Esophagus squamous epithelium (tissue), 5 donors: ENCODE measurements around the gene VRK1. TPM values are rescaled to one million over a fixed set of nuclear protein-coding genes. Genes with fewer than 3 reads are reported as not detected.

Experiments
- DNase-seq: peaks from one replicate; lab custom pipeline; 2025; lab: John Stamatoyannopoulos, UW
- H3K27ac ChIP-seq, 4 donors: fragments of 200-600 bp; sonication (generic); one replicate each; pipeline ENCODE4 v1.5.1; 2016 to 2019; ENCODE audit warnings: mild to moderate bottlenecking in 1 of 4
- H3K27me3 ChIP-seq, 4 donors: fragments of 200-600 bp; sonication (generic); 1 replicate in 3 of 4; 2 replicates in 1 of 4; pipeline versions ENCODE4 v1.5.1 to v1.6.0; 2017 to 2021; ENCODE audit warnings: antibody characterized with exemption in 1 of 4
- H3K36me3 ChIP-seq, 3 donors: fragments of 200-600 bp; sonication (generic); one replicate each; pipeline ENCODE4 v1.5.1; 2016 to 2019
- H3K4me1 ChIP-seq, 3 donors: fragments of 200-600 bp; sonication (generic); one replicate each; pipeline ENCODE4 v1.5.1; 2017 to 2019
- H3K4me3 ChIP-seq, 4 donors: fragments of 200-600 bp; sonication (generic); 1 replicate in 3 of 4; 2 replicates in 1 of 4; pipeline ENCODE4 v1.5.1; 2016 to 2019; ENCODE audit warnings: mild to moderate bottlenecking in 2 of 4, moderate library complexity in 1 of 4
- H3K9me3 ChIP-seq, 3 donors: fragments of 200-600 bp; sonication (generic); one replicate each; pipeline ENCODE4 v1.5.1; 2016 to 2019
- CTCF ChIP-seq, 6 experiments: fragments of 450-650 bp in 4 of 6; fragments of 200-600 bp in 2 of 6; sonication (generic) in 2 of 6; IDR thresholded peaks; one replicate each; pipeline ENCODE4 v1.5.1; 2016 to 2019; ENCODE audit warnings: antibody characterized with exemption in 6 of 6, mild to moderate bottlenecking in 4 of 6, moderate library complexity in 4 of 6
- POLR2A ChIP-seq, 4 donors: fragments of 450-650 bp; IDR thresholded peaks; one replicate each; pipeline ENCODE4 v1.6.1; 2017; ENCODE audit warnings: antibody characterized with exemption in 4 of 4, mild to moderate bottlenecking in 4 of 4, moderate library complexity in 3 of 4
- WGBS, 2 donors: methylation state at CpG; one replicate each; pipeline ENCODE4 v1.1.5; 2018; 5-methylcytosine and 5-hydroxymethylcytosine counted together
- intact Hi-C: fragments of 100-400 bp; cut with DNase I; formaldehyde crosslinking; loops from one replicate; pipeline ENCODE4 v1.15.0; 2022
- total RNA-seq, 4 donors: library from RNA; depleted of rRNA; stranded (reverse); fragments of >200 nt; gene quantifications; one replicate each; pipeline ENCODE4 v1.1.0, GENCODE V29; 2016
- donor health status: DM: yes; HTN: yes; CAD: no.

VRK1 gene
- total RNA-seq, 4 donors from 2014 or later = 14.4 to 32.6 (median 25.3) TPM

- WGBS, 2 donors = 88 to 91% methylated on average over 2 of the region's 2 CpGs
- no peak for TF ChIP-seq CTCF (IDR thresholded peaks at IDR 0.05)
- TF ChIP-seq POLR2A (IDR thresholded peaks at IDR 0.05) = no peak
- Histone ChIP-seq H3K27ac (no peak overlapping the region), H3K9me3 (no peaks in the 10 kb centered on the region), H3K4me1 (no peaks in the 10 kb centered on the region), H3K4me3 (no peak overlapping the region), H3K27me3 (no peaks in the 10 kb centered on the region), H3K36me3 (peaks cover 0 to 49% (median 0%) of the 10 kb centered on the region in 3 donors)
- no peak for DNase-seq
- intact Hi-C loops = no loop called here
These were observed 42.1 kb downstream of the VRK1 start for GRCh38 chr14:96839251-96839650.

- no peaks in the 10 kb centered on the region for H3K27me3 ChIP-seq
- no peak for TF ChIP-seq CTCF (IDR thresholded peaks at IDR 0.05)
- TF ChIP-seq POLR2A (IDR thresholded peaks at IDR 0.05) = no peak
- no peak for DNase-seq
These were observed 46.0 kb downstream of the VRK1 start for GRCh38 chr14:96843137-96843536.

GRCh38 chr14:96844857-96845570, 47.8 kb downstream of the VRK1 start:
- no peak for TF ChIP-seq POLR2A (IDR thresholded peaks at IDR 0.05)
- TF ChIP-seq CTCF (IDR thresholded peaks at IDR 0.05) = no peak
- no peak for DNase-seq
- Histone ChIP-seq H3K9me3 (no peaks in the 10 kb centered on the region), H3K27ac (no peak overlapping the region), H3K4me3 (no peak overlapping the region), H3K36me3 (peaks cover 0 to 40% (median 0%) of the 10 kb centered on the region in 3 donors), H3K27me3 (no peaks in the 10 kb centered on the region), H3K4me1 (no peaks in the 10 kb centered on the region)
- intact Hi-C loops = no loop called here
- WGBS, 2 donors = 85 to 86% methylated on average over 1 of the region's 1 CpG

More at GRCh38 chr14:96843137-96843536, 46.0 kb downstream of the VRK1 start:
- intact Hi-C loops = no loop called here
- Histone ChIP-seq H3K9me3 (no peaks in the 10 kb centered on the region), H3K4me3 (no peak overlapping the region), H3K27ac (no peak overlapping the region), H3K4me1 (no peaks in the 10 kb centered on the region), H3K36me3 (peaks cover 0 to 36% (median 0%) of the 10 kb centered on the region in 3 donors)

GRCh38 chr14:96847451-96847850, 50.3 kb downstream of the VRK1 start:
- no peak for TF ChIP-seq POLR2A (IDR thresholded peaks at IDR 0.05)
- TF ChIP-seq CTCF (IDR thresholded peaks at IDR 0.05) = no peak
- H3K9me3 ChIP-seq = no peaks in the 10 kb centered on the region
- no peaks in the 10 kb centered on the region for H3K27me3 ChIP-seq
- 38 to 54% methylated on average over 1 of the region's 1 CpG for WGBS, 2 donors
- intact Hi-C loops = no loop called here
- no peak overlapping the region for H3K4me3 ChIP-seq
- H3K27ac ChIP-seq = no peak overlapping the region
- peaks cover 0 to 30% (median 0%) of the 10 kb centered on the region in 3 donors for H3K36me3 ChIP-seq
- H3K4me1 ChIP-seq = no peaks in the 10 kb centered on the region
- DNase-seq = no peak

GRCh38 chr14:96848011-96848410, 50.8 kb downstream of the VRK1 start:
- Histone ChIP-seq H3K4me3 (no peak overlapping the region), H3K9me3 (no peaks in the 10 kb centered on the region), H3K36me3 (peaks cover 0 to 30% (median 0%) of the 10 kb centered on the region in 3 donors), H3K27me3 (no peaks in the 10 kb centered on the region), H3K4me1 (no peaks in the 10 kb centered on the region), H3K27ac (no peak overlapping the region)
- DNase-seq = no peak
- 85 to 98% methylated on average over 4 of the region's 4 CpGs for WGBS, 2 donors
- TF ChIP-seq POLR2A (IDR thresholded peaks at IDR 0.05) (no peak), CTCF (IDR thresholded peaks at IDR 0.05) (no peak)
- intact Hi-C loops = no loop called here
